Kidney epithelial cell (primary cell): ENCODE measurements around the gene RAB9A. TPM values are rescaled to one million over a fixed set of nuclear protein-coding genes. Genes with fewer than 3 reads are reported as not detected.
A peak's percentile ranks its signal among the peaks of the same experiment; 100 is the strongest.
"Not testable (repeated sequence)": the region's sequence is repeated elsewhere in the genome, so short reads cannot be mapped to it uniquely, and the experiment has no call there.

Experiments used
- DNase-seq: peaks from one replicate; pipeline ENCODE4 v3.0.0-alpha.2; 2010; ENCODE audit warnings: low read depth
- H3K27me3 ChIP-seq: 2 replicates; pipeline ENCODE4 v1.6.0; 2011; ENCODE audit warnings: low read length; ENCODE audit not compliant: control insufficient read depth, insufficient read depth
- H3K36me3 ChIP-seq: 2 replicates; pipeline ENCODE4 v1.5.1; 2011; ENCODE audit warnings: low read length; ENCODE audit not compliant: control insufficient read depth, insufficient read depth
- H3K4me3 ChIP-seq: 2 replicates; pipeline ENCODE4 v1.5.1; 2011; ENCODE audit warnings: low read depth, mild to moderate bottlenecking, control low read depth, low read length
- CTCF ChIP-seq: IDR thresholded peaks from 2 replicates; pipeline ENCODE4 v1.5.1; 2011; ENCODE audit warnings: mild to moderate bottlenecking, moderate library complexity, low read length, control low read depth, inconsistent platforms; ENCODE audit not compliant: insufficient read depth, poor library complexity, severe bottlenecking
- total RNA-seq: library from RNA; depleted of rRNA; stranded (reverse); fragments of >200 nt; gene quantifications from 2 replicates; pipeline ENCODE4 v1.2.3, GENCODE V29; 2015

Gene RAB9A
- total RNA-seq, 1 donor from 2014 or later, result 30.5 TPM

- no peak for DNase-seq
- Histone ChIP-seq H3K27me3 (peaks cover 3% of the 10 kb centered on the region), H3K4me3 (no peak overlapping the region), H3K36me3 (no peaks in the 10 kb centered on the region)
- TF ChIP-seq CTCF, result no peak
Measured at GRCh38 chrX:13664020-13664419, 24.9 kb upstream of the RAB9A start.

DNA sequence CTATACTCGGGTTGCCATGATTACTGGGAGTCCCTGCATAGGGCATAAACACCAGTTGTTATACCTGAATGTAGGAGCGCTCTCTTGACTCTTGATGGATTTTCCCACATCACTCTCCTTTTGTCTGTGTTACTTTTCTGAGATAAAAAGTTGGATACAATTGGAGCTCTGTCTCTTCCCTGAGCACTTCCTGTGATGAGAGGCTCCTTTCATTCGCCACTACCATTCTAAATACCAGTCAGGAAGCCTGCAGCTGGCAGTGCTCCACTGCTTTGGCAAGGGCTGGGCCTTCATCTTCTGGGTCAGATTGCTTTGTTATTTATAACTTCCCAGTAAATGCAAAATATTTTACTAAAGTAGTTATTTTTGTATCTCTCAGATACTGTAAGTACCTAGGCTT is 22.1 kb upstream of the RAB9A start:
- DNase-seq, result no peak
- Histone ChIP-seq H3K27me3 (peaks cover 3% of the 10 kb centered on the region), H3K4me3 (no peak overlapping the region), H3K36me3 (no peaks in the 10 kb centered on the region)
- no peak for TF ChIP-seq CTCF

DNA sequence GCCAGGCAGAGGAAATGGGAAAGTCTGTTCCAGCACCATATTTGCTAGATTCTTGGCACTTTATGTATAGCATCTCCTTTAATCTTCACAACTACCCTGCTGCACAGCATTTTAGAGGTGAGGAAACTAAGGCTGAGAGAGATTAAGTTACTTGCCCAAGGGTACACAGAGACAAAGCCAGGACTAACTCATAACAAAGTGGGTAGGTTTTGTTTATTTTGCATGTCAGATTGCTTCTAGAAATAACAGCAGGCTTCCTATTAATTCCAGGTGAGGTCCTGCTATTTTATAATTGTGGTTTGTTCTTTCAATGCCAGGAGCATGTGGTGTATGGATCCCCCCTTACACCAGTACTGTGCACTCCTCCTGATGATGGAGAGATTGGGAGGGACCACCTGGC is 21.0 kb upstream of the RAB9A start:
- peaks cover 3% of the 10 kb centered on the region for H3K27me3 ChIP-seq
- H3K36me3 ChIP-seq, result no peaks in the 10 kb centered on the region
- TF ChIP-seq CTCF, result no peak
- H3K4me3 ChIP-seq, result no peak overlapping the region
- no peak for DNase-seq

DNA sequence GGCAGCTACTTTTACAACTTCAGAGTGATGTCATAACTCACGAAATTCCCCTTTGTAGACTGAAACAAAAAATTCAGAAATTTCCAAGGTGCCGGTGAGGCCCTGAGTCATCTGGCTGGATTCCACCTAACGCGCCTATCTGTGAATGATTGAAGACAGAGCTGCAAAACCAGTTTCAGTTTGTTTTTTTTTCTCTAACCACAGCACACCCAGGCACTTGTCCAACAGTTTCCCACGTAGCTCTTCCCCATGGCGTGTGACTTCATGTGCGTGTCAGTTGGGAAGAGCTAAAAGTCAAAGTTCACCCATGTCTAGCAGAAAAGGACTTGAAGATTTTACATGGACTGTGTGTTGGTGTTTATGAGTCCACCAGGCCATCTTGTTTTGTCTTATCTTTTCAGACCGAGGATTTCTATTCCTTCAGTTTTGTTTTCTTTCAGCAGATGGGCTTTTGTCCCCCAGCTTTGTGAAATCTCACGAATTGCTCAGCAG is 19.6 kb upstream of the RAB9A start:
- no peak for TF ChIP-seq CTCF

DNA sequence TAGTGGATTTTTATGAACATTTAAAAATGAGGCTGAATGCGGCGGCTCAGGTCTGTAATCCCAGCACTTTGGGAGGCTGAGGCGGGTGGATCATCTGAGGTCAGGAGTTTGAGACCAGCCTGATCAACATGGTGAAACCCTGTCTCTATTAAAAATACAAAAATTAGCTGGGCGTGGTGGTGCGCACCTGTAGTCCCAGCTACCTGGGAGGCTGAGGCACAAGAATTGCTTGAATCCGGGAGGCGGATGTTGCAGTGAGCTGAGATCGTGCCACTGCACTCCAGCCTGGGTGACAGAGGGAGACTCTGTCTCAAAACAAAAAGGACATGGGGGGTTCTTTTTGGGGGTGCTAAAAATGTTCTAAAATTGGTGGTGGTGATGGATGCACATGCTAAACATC is 19.2 kb upstream of the RAB9A start:
- H3K36me3 ChIP-seq, H3K4me3 ChIP-seq: not testable (repeated sequence)

More for the DNA sequence above, 19.6 kb upstream of the RAB9A start:
- peaks cover 3% of the 10 kb centered on the region for H3K27me3 ChIP-seq
- no peaks in the 10 kb centered on the region for H3K36me3 ChIP-seq
- DNase-seq, result peak; percentile 96
- no peak overlapping the region for H3K4me3 ChIP-seq

DNA sequence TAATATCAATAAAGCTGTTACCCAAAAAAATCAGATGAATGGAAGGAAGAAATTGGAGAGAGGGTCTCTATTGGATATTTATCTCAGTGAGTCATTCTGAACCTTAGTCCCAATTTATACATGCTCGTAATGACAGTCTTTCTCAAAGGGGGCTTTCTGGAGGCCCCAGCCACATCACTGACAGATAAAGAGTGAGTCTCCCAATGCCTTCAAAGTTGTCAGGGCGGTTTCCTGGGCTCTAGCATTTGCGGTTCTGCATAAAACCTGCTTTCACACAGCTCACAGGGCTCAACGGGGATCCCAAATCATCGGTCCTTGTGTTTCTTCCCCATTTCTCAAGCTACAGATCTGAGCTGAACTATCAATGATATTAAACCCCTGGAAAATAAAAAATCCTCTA is 18.7 kb upstream of the RAB9A start:
- Histone ChIP-seq H3K4me3 (no peak overlapping the region), H3K36me3 (no peaks in the 10 kb centered on the region), H3K27me3 (peaks cover 3% of the 10 kb centered on the region)
- TF ChIP-seq CTCF, result no peak
- no peak for DNase-seq

More for the DNA sequence above, 19.2 kb upstream of the RAB9A start:
- not testable (repeated sequence) for DNase-seq, H3K27me3 ChIP-seq
